ENCODE data around the gene MTMR10. TPM values are rescaled to one million over a fixed set of nuclear protein-coding genes. Genes with fewer than 3 reads are reported as not detected.

The MTMR10 gene
- total and polyA plus RNA-seq, 2 donors (not counting 3 experiments of a cell fraction or from before 2014, with no cell fraction given): 48.3 to 88.5 TPM

DNA sequence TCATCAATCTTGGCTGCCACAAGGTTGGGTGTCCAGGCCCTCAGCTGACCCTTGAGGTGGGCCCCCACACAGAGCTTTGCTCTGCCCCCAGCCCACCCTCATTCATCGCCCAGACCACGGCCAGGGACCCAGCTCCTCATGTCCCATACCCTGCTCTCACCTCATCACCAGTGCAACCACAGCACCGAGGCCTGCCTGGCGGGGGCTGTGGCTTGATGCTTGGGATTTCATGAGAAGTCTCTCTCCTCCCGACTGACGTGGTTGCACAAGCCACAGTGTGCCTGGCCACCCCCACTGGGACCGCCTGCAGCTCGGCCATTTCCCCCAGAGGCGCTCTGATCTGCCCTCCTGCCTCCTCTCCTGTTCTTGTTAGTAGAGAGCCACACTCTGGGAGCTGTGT lies 45.4 kb upstream of the MTMR10 start:
- H3K36me3 ChIP-seq (ENCODE audit: control insufficient read depth in 2 of 2, extremely low read depth in 1 of 2, insufficient read depth in 2 of 2, low read length in 2 of 2): no peaks in the 10 kb centered on the region
- peaks cover 28% of the 10 kb centered on the region for H3K4me1 ChIP-seq (ENCODE audit: control insufficient read depth, extremely low read depth, insufficient read depth, low read length)
- dilution Hi-C loops (cut with MboI; ENCODE audit: extremely low pct_ligation_motif_present, low sequenced_read_pairs) (no loop called here), intact Hi-C loops (cut with micrococcal nuclease) (no loop called here)
- H3K4me3 ChIP-seq (replicated peaks in 1 of 3; ENCODE audit: insufficient read depth in 1 of 3, low read depth in 1 of 3, low read length in 3 of 3): no peak overlapping the region
- no TSS peak for BruUV-seq (replicated peaks)
- H2AFZ ChIP-seq (ENCODE audit: low read depth, low read length): no peak overlapping the region
- no peak overlapping the region for H3K4me2 ChIP-seq (ENCODE audit: insufficient read depth, low read length)
- FAIRE-seq (no peak), DNase-seq (ENCODE audit: low read depth, low spot score) (no peak)
- no peaks in the 10 kb centered on the region for H4K20me1 ChIP-seq (replicated peaks; ENCODE audit: control insufficient read depth, extremely low read depth, insufficient read depth, low read length)
- ChIA-PET POLR2A (no interaction called here), CTCF (no interaction called here)
- no peaks in the 10 kb centered on the region for H3K9me1 ChIP-seq (replicated peaks; ENCODE audit: control insufficient read depth, extremely low read depth, insufficient read depth, low read length)
- H3K79me2 ChIP-seq (ENCODE audit: control insufficient read depth, insufficient read depth, low read length): no peaks in the 10 kb centered on the region
- TF ChIP-seq, protein P1, sequence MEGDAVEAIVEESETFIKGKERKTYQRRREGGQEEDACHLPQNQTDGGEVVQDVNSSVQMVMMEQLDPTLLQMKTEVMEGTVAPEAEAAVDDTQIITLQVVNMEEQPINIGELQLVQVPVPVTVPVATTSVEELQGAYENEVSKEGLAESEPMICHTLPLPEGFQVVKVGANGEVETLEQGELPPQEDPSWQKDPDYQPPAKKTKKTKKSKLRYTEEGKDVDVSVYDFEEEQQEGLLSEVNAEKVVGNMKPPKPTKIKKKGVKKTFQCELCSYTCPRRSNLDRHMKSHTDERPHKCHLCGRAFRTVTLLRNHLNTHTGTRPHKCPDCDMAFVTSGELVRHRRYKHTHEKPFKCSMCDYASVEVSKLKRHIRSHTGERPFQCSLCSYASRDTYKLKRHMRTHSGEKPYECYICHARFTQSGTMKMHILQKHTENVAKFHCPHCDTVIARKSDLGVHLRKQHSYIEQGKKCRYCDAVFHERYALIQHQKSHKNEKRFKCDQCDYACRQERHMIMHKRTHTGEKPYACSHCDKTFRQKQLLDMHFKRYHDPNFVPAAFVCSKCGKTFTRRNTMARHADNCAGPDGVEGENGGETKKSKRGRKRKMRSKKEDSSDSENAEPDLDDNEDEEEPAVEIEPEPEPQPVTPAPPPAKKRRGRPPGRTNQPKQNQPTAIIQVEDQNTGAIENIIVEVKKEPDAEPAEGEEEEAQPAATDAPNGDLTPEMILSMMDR (IDR thresholded peaks at IDR 0.05; ENCODE audit: extremely low read depth in 1 of 2, insufficient read depth in 1 of 2, low read depth in 1 of 2, low read length in 2 of 2): no peak
- TF ChIP-seq FOS (IDR thresholded peaks at IDR 0.05; ENCODE audit: borderline replicate concordance, insufficient read depth, low read length) (no peak), POLR2AphosphoS5 (IDR thresholded peaks at IDR 0.05; ENCODE audit: insufficient read depth, low read depth, low read length) (no peak), EZH2 (IDR thresholded peaks at IDR 0.05; ENCODE audit: borderline replicate concordance, low read depth, low read length, severe bottlenecking) (no peak), MYC (IDR thresholded peaks at IDR 0.05; ENCODE audit: low read depth, low read length) (no peak), POLR2A (IDR thresholded peaks at IDR 0.05; ENCODE audit: low read depth, low read length) (no peak), JUN (IDR thresholded peaks at IDR 0.05; ENCODE audit: borderline replicate concordance, insufficient read depth, insufficient read length, low read depth) (no peak), MAX (IDR thresholded peaks at IDR 0.05; ENCODE audit: insufficient read depth, insufficient read length) (no peak), GATA2 (IDR thresholded peaks at IDR 0.05; ENCODE audit: insufficient read depth, insufficient read length, low read depth, low read length) (no peak)
- H3K9me3 ChIP-seq (replicated peaks; ENCODE audit: control insufficient read depth, insufficient read depth, low read length): no peaks in the 10 kb centered on the region
- H3K27me3 ChIP-seq (ENCODE audit: control insufficient read depth in 2 of 2, insufficient read depth in 2 of 2, low read length in 2 of 2): no peaks in the 10 kb centered on the region
- no peak overlapping the region for H3K27ac ChIP-seq (ENCODE audit: insufficient read depth, low read depth, low read length)
- H3K9ac ChIP-seq (replicated peaks; ENCODE audit: extremely low read depth, insufficient read depth, low read length): no peak overlapping the region
